GM19324 (cell line): ENCODE results near the gene CARS2.
"Not testable (repeated sequence)": the region's sequence is repeated elsewhere in the genome, so short reads cannot be mapped to it uniquely, and the experiment has no call there.

Source experiments
- ATAC-seq: cut with Tn5 transposase; IDR thresholded peaks from one replicate; pipeline ENCODE4 v1.9.1; 2021; ENCODE audit warnings: mild to moderate bottlenecking, moderate library complexity; ENCODE audit not compliant: unreplicated experiment, low FRiP score

CARS2 gene

GRCh38 chr13:110712081-110712848, 6.3 kb upstream of the CARS2 start:
- ATAC-seq: peak; percentile 28

DNA sequence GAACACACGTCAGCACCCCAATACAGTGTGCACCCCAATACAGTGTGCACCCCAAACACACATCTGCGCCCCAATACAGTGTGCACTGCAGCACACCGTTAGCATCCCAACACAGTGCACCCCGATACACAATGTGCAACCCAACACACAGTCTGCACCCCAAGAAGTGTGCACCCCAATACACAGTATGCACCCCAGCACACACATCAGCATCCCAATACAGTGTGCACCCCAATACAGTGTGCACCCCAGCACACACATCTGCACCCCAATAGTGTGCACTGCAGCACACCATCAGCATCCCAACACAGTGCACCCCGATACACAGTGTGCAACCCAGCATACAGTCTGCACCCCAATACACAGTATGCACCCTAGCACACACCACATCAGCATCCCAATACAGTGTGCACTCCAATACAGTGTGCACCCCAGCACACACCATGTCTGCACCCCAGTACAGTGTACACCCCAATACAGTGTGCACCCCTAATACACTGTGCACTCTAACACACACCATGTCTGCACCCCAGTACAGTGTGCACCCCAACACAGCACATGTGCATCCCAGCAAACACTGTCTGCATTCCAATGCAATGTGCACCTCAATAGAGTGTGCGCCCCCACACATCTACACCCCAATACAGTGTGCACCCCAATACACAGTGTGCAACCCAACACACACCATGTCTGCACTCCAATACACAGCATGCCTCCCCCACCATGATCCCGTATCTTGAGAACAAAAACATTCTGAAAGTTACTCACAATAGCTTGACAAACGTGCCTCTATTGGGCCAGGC, 855 bp upstream of the CARS2 start:
- ATAC-seq: peak; percentile 6

DNA sequence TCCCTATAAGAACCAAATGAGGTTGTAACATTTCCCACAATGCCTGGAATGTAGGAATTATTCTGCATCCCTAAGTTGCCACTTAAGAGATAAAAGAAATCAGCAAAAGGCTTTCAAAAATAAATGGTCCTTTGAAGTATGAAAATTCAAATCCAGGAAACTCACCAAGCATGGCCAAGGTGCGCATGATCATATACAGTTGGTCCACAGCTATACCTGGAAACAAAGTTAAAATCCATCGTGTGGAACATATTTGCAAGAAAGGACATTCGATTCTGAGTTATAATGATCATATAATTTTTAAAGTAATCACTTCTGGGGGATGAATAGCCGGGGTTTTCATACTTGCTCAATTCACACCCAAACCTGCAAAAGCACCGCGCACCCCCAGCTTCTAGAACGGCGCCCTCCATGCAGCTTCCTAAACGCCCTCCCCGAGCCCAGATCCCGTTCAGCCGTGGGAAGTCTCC, 525 bp downstream of the CARS2 start:
- ATAC-seq: no peak

- no peak for ATAC-seq
Measured at GRCh38 chr13:110702591-110703526, 3.1 kb downstream of the CARS2 start.

GRCh38 chr13:110702089-110702488, 3.8 kb downstream of the CARS2 start:
- no peak for ATAC-seq

DNA sequence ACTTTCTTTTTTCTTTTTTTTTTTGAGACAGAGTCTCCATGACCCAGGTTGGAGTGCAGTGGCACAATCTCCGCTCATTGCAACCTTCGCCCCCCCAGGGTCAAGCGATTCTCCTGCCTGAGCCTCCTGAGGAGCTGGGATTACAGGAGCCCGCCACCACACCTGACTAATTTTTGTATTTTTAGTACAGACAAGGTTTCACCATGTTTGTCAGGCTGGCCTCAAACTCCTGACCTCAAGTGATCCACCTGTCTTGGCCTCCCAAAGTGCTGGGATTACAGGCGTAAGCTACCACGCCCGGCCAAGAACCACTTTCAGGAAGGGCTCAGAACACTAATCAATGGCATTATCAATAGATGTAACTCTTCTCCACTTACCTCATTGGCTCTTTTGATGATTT, 4.9 kb downstream of the CARS2 start:
- ATAC-seq: not testable (repeated sequence)

DNA sequence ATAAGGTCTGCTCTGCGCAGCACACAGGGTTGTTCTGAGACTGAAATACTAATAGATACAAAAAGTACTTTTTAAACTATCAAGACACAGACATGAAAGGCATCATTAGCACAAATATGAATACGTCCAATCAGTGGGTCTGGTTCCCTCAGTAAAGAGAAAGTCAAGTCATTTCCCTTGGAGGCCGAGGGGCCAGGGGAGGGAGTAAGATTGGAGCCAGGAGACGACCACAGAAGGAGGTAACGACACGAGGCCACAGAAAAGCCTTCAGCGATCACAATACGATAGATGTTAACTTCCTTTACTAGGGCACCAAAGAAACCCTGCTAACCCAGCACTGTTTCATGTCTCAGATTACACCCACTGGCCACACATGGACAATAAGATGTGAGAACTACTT, 5.3 kb downstream of the CARS2 start:
- no peak for ATAC-seq

DNA sequence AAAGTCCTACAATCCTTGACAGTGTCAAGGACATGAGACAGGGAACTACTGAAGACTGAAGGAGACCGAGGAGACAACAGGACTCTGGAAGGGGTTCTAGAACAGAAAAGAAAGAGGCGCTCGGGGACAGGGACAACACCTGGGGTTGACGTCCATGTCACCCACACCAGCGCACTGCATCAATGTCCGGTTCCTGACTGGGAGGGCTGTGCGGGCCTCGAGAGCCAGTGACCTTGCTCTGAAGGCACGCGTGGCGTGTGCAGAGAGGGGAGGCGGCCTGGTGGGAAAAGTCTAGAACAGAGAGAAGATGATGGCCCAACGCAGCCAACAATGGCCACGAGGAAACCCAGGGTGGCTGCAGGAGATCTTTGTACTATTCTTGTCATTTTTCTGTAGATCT, 5.7 kb downstream of the CARS2 start:
- no peak for ATAC-seq

DNA sequence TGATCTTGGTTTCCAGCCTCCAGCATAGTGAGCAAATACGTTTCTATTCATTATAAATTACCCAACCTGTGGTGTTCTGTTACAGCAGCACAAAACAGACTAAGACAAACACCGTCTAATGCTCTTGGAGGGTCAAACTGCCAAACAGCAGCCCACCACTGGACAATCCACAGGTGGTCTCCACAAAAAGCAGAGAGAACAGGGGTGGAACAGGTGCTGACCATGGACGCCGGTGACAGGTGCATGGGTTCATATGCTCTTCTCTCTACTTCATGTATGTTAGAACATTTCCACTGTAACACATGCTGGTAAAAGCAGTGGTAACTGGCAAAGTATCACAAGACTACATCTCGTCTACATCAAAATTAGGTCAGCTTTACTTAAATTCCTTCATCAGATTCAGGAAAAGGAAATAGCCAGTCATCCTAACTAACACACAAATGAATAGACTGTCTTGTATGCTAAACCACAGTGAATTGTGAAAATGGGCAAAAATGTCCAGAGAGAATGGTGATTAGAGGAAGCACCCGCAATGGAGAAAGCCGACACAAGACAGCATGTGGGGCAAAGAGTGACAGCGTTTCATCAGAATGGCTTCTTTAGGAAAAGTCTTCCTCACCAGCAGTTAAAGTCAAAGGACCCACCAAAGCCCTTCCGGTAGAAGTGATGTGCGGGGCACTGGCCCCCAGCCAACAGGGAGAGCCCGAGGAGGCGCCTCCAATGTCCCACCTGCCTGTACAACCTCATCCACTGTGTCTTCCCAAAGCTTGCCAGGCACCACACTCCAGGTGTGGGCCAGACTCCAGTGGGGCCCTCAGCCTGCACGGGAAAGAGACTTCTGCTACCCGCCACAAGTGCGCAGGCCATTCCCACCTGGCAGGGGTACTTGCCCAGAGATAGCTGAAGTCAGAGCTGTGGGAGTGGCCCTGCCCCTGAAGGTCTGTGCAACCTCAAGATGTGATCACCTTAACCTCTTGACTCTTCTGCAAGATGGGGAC, 6.5 kb downstream of the CARS2 start:
- no peak for ATAC-seq

DNA sequence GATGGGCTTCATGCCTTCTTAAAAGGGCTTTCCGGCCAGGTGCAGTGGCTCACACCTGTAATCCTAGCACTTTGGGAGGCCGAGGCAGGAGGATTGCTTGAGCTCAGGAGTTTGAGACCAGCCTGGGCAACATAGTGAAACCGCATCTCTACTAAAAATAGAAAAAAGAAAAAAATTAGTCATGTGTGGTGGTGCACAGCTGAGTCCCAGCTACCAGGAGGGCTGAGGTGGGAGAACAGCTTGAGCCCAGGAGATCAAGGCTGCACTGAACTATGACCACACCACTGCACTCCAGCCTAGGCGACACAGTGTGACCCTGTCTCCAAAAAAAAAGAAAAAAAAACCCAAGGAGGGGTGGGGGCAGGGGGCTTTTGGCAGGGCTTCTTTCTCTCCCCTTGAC, 7.2 kb downstream of the CARS2 start:
- ATAC-seq: peak; percentile 56

- ATAC-seq: no peak
Measured at GRCh38 chr13:110697842-110698241, 8.1 kb downstream of the CARS2 start.

GRCh38 chr13:110696776-110697175, 9.1 kb downstream of the CARS2 start:
- no peak for ATAC-seq

DNA sequence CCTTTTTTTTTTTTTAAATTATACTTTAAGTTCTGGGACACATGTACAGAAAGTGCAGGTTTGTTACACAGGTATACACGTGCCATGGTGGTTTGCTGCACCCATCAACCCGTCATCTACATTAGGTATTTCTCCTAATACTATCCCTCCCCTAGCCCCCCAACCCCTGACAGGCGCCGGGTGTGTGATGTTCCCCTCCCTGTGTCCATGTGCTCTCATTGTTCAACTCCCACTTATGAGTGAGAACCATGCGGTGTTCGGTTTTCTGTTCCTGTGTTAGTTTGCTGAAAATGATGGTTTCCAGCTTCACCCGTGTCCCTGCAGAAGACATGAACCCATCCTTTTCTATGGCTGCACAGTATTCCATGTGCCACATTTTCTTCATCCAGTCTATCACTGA, 10.1 kb downstream of the CARS2 start:
- ATAC-seq: not testable (repeated sequence)

DNA sequence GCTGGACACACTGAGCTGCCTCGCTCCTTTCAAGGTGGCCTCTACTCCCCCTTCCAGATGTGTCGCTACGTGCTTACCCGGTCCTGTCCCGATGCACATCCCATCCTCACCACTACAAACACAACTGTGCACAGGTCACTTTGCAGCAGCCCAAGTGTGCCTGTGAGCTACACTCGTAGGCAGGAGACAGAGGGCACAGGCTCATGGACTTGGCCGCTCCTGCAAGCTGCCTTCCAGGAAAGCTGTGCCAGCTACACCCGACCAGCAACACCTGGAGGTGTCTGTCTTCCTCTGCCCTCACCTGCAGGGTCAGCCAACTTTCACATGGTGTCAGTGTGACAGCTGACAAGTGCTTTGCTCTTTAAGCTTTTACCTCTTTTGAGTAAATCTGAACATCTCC, 15.4 kb downstream of the CARS2 start:
- ATAC-seq: no peak

DNA sequence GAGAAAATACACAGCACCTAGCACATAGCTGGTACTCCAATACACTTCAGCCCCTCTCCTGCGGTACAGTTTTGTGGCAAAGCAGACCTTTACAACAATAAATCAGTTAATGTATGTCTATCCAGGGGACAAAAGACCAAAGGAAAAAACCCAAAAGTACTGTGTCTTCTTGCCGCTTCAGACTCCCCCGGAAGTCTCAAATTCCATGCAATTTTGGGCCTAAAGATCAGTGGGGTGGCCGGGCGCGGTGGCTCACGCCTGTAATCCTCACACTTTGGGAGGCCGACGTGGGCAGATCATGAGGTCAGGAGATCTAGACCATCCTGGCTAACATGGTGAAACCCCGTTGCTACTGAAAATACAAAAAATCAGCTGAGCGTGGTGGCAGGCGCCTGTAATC, 16.2 kb downstream of the CARS2 start:
- ATAC-seq: no peak

GRCh38 chr13:110689041-110689440, 16.9 kb downstream of the CARS2 start:
- no peak for ATAC-seq

- no peak for ATAC-seq
Measured at GRCh38 chr13:110687736-110688135, 18.2 kb downstream of the CARS2 start.

DNA sequence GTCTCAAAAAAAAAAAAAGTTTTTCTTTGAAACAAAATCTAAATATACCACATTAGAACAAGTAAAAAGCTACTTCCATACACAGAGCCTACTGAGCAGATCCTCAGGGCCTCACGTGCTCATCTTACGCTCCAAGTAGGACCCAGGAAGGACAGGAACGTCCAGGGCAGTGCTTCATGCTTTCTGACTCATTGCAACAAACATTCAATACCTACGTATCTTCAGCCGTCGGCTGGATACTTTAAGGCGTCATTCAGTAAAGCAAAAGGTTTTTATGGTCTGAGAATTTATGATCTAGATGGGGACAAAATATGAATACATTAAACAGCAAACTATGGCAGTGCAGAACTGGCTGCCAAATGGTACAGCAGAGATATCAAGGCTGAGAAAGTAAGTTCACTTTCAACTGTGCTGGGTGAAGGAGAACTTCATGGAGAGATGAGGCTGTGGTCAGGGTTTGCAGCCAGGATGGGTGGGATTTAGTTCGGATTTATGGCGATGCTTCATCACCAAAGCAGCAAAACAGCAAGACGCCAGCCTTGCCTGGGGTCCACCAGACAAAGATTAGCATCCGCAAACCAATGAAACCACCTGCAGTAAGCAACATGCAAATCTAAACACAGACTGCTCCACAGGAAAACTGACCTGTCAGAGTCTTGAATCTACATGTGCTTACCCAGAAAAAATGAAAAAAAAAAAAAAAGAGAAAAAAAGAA, 20.5 kb downstream of the CARS2 start:
- no peak for ATAC-seq
